GM12878 (cell line): ENCODE results near the gene GOLGA2. TPM values are rescaled to one million over a fixed set of nuclear protein-coding genes. Genes with fewer than 3 reads are reported as not detected.
A peak's percentile ranks its signal among the peaks of the same experiment; 100 is the strongest.

Source experiments
- ATAC-seq: fragments of 200-7000 bp; cut with Tn5 transposase; 3 replicates; pipeline ENCODE4 v1.9.1; 2020; ENCODE audit warnings: mild to moderate bottlenecking, moderate library complexity
- BruUV-seq: library from RNA; stranded (reverse); fragments of 400-500 nt; replicated peaks from 2 replicates; lab custom pipeline; 2021; lab: Mats Ljungman, UMichigan
- CTCF ChIA-PET: fragments of 300-600 bp; sonication (Branson Sonifier 250); formaldehyde crosslinking; extraction: SDS; loops from one replicate; lab custom pipeline; 2021; ENCODE audit warnings: inconsistent platforms; lab: Yijun Ruan, JAX
- POLR2A ChIA-PET: fragments of 350-600 bp; formaldehyde crosslinking; extraction: SDS; loops from one replicate; lab custom pipeline; 2021; ENCODE audit warnings: inconsistent platforms; lab: Charles Lee
- RAD21 ChIA-PET: fragments of 300-600 bp; sonication (Branson Sonifier 250); formaldehyde crosslinking; loops from one replicate; lab custom pipeline; 2023; ENCODE audit warnings: antibody characterized with exemption; ENCODE audit not compliant: unreplicated experiment; lab: Charles Lee
- SMC1A ChIA-PET: fragments of 300-600 bp; sonication (Branson Sonifier 250); formaldehyde crosslinking; loops from one replicate; lab custom pipeline; 2023; ENCODE audit not compliant: unreplicated experiment, uncharacterized antibody; lab: Charles Lee
- DNase-seq: peaks from one replicate; pipeline ENCODE4 v3.0.0-alpha.2; 2011; ENCODE audit warnings: low read depth, low spot score
- FAIRE-seq: peaks from 3 replicates; lab custom pipeline; 2011; peaks lifted over from hg19 to GRCh38; lab: Jason Lieb, UNC
- H2AFZ ChIP-seq: 2 replicates; pipeline ENCODE4 v1.6.0; 2011; ENCODE audit warnings: low read depth, low read length, control low read depth; ENCODE audit not compliant: control insufficient read depth
- H3K27ac ChIP-seq: 2 replicates; pipeline ENCODE4 v1.5.1; 2011; ENCODE audit warnings: control low read depth; ENCODE audit not compliant: control insufficient read depth, insufficient read depth
- H3K27me3 ChIP-seq, 2 experiments: replicated peaks in 1 of 2; 2 replicates each; pipeline versions ENCODE4 v1.6.0 to v1.6.1; 2011; ENCODE audit warnings: low read length in 1 of 2; ENCODE audit not compliant: control insufficient read depth in 2 of 2, insufficient read depth in 2 of 2
- H3K36me3 ChIP-seq, 2 experiments: 2 replicates each; pipeline ENCODE4 v1.5.1; 2011; ENCODE audit warnings: low read length in 1 of 2; ENCODE audit not compliant: control insufficient read depth in 2 of 2, insufficient read depth in 2 of 2
- H3K4me1 ChIP-seq: 2 replicates; pipeline ENCODE4 v1.6.1; 2011; ENCODE audit warnings: mild to moderate bottlenecking, low read length, moderate library complexity, mixed read lengths; ENCODE audit not compliant: control insufficient read depth, insufficient read depth
- H3K4me2 ChIP-seq: 2 replicates; pipeline ENCODE4 v1.6.0; 2011; ENCODE audit warnings: control low read depth; ENCODE audit not compliant: control insufficient read depth, insufficient read depth
- H3K4me3 ChIP-seq: fragments of 200-600 bp; sonication (generic); 2 replicates; pipeline ENCODE4 v1.5.1; 2016
- H3K79me2 ChIP-seq: 2 replicates; pipeline ENCODE4 v1.6.0; 2011; ENCODE audit warnings: low read length; ENCODE audit not compliant: control insufficient read depth, insufficient read depth
- H3K9ac ChIP-seq: 2 replicates; pipeline ENCODE4 v1.8.0; 2011; ENCODE audit warnings: low read length, control low read depth, mixed read lengths; ENCODE audit not compliant: control insufficient read depth, insufficient read depth
- H3K9me3 ChIP-seq: replicated peaks from 3 replicates; pipeline ENCODE4 v1.5.1; 2011; ENCODE audit warnings: mild to moderate bottlenecking, low read length; ENCODE audit not compliant: control insufficient read depth, insufficient read depth
- H4K20me1 ChIP-seq: 2 replicates; pipeline ENCODE4 v1.6.0; 2011; ENCODE audit not compliant: control insufficient read depth, insufficient read depth
- MYB ChIP-seq: fragments of 150-350 bp; IDR thresholded peaks from 2 replicates; pipeline ENCODE4 v1.6.1; 2014; ENCODE audit warnings: mild to moderate bottlenecking, low read depth, low read length, borderline replicate concordance
- MYC ChIP-seq: IDR thresholded peaks from 2 replicates; pipeline ENCODE4 v1.6.1; 2011; ENCODE audit warnings: mild to moderate bottlenecking, low read length, moderate library complexity, inconsistent platforms; ENCODE audit not compliant: insufficient read depth, insufficient replicate concordance, insufficient read length, severe bottlenecking
- POLR2AphosphoS5 ChIP-seq: IDR thresholded peaks from 2 replicates; pipeline ENCODE4 v1.6.1; 2011; ENCODE audit warnings: mild to moderate bottlenecking, low read length, inconsistent platforms
- RBBP5 ChIP-seq: fragments of 200-600 bp; sonication (generic); conservative IDR thresholded peaks from 2 replicates; pipeline ENCODE4 v1.6.1; 2016
- SPI1 ChIP-seq: IDR thresholded peaks from 2 replicates; pipeline ENCODE4 v1.6.1; 2011; ENCODE audit warnings: low read depth, mild to moderate bottlenecking, low read length, moderate library complexity, borderline replicate concordance; ENCODE audit not compliant: insufficient read depth
- SUPT20H ChIP-seq: IDR thresholded peaks from 2 replicates; pipeline ENCODE4 v1.6.1; 2011; ENCODE audit warnings: low read depth, mild to moderate bottlenecking, low read length, moderate library complexity, borderline replicate concordance; ENCODE audit not compliant: control insufficient read depth
- ZNF217 ChIP-seq: fragments of 450-650 bp; IDR thresholded peaks from 2 replicates; pipeline ENCODE4 v1.6.1; 2017; ENCODE audit warnings: antibody characterized with exemption, mild to moderate bottlenecking
- WGBS: methylation state at CpG from one replicate; pipeline ENCODE4 v1.1.6; 2016; ENCODE audit warnings: low lambda C conversion rate; ENCODE audit not compliant: insufficient replicate concordance, insufficient coverage; ENCODE audit errors: missing lambda C conversion rate; 5-methylcytosine and 5-hydroxymethylcytosine counted together
- in situ Hi-C: fragments of 300-500 bp; cut with MboI; formaldehyde crosslinking; loops from 9 replicates; pipeline ENCODE4 v1.14.3; 2018; ENCODE audit warnings: mixed read lengths
- intact Hi-C: fragments of 100-400 bp; cut with micrococcal nuclease; formaldehyde crosslinking; loops from one replicate; pipeline ENCODE4 v1.14.2; 2022; ENCODE audit not compliant: unreplicated experiment
- polyA plus RNA-seq, 11 experiments: library from polyadenylated mRNA; depleted of rRNA in 4 of 11; unstranded in 6 of 11; stranded (reverse) in 5 of 11; fragments of >200 nt; fragmentation: Nextera tagmentation in 4 of 11; fragmentation: Illumina TruSeq in 1 of 11; extraction: Ambion mirVana in 4 of 11; extraction: Trizol in 1 of 11; gene quantifications; 1 replicate in 1 of 11; 2 replicates in 10 of 11; pipeline versions ENCODE4 v1.2.1 to v1.2.3, GENCODE V29; 2011 to 2016; ENCODE audit warnings: inconsistent platforms in 2 of 11, missing spikeins in 2 of 11, low read depth in 1 of 11
- total RNA-seq, 4 experiments: library from RNA; depleted of rRNA in 3 of 4; stranded (reverse); fragments of >200 nt in 3 of 4; fragmentation: Illumina TruSeq in 1 of 4; extraction: Trizol in 1 of 4; gene quantifications; 2 replicates each; pipeline versions ENCODE4 v1.2.1 to v1.2.3, GENCODE V29; 2013 to 2021
- TF ChIP-seq, protein P1 (sequence below): fragments of 450-650 bp; IDR thresholded peaks from 2 replicates; pipeline ENCODE4 v1.6.1; 2017; ENCODE audit warnings: mild to moderate bottlenecking, moderate library complexity

GOLGA2 gene
- total and polyA plus RNA-seq, 10 of the 15 experiments (the other 5 are each of a cell fraction or from before 2014, with no cell fraction given) = 5.9 to 32.6 (median 19.7) TPM

DNA sequence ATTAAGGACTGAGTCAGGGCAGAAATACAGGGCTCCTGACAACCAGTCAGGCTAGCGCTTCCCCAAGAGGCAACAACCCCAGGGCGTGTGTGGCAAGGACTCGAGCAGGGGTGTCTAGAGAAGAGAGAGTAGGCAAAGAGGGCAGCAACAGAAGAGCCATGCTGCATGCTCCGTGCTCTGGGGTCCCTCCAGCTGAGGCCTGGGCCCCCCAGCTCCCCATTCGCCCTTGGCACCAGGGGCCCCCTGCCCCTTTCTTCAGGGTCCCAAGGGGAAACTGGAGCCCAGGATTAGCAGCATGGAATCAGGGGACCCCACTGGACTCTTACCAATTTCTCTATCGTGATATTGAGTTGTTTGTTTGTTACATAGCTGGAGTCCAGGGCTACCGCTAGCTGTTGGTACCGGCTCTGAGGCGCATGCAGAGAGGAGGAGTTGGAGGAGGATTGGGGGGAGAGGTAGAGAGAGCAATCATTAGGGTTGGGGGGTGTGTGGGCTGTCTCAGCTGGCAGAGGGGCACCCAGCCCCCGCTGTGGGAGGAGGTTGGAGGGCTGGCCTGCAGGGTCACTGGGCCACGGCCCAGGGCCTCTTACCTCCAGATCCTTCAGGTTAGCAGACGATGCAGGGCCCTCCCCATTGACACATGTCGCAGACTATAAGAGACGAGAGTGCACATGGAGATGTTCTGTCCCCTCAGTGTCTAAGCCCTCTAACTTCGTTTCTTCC is 8.8 kb downstream of the GOLGA2 start:
- Histone ChIP-seq H3K27ac (no peak overlapping the region), H3K27me3 (no peaks in the 10 kb centered on the region), H3K4me2 (no peak overlapping the region), H2AFZ (no peak overlapping the region), H4K20me1 (no peaks in the 10 kb centered on the region), H3K4me1 (no peaks in the 10 kb centered on the region), H3K9me3 (no peaks in the 10 kb centered on the region), H3K79me2 (no peaks in the 10 kb centered on the region), H3K36me3 (peaks cover 2 to 10% of the 10 kb centered on the region in 2 experiments; a peak in 3 of 4 replicates), H3K9ac (no peak overlapping the region), H3K4me3 (no peak overlapping the region)
- no peak for FAIRE-seq
- RAD21 ChIA-PET = no interaction called here
- CTCF ChIA-PET = no interaction called here
- ATAC-seq = no peak
- WGBS = 92% methylated on average over 15 of the region's 15 CpGs
- POLR2A ChIA-PET = interaction anchor here (0.5 kb wide), 1 partner anchor 17 kb away, joined by 3 read pairs; no protein-coding TSS in a partner anchor
- BruUV-seq = no TSS peak
- TF ChIP-seq POLR2AphosphoS5 (peak; percentile 35; the same call in 1 of the 2 replicates), SUPT20H (no peak), RBBP5 (no peak), SPI1 (no peak)
- intact Hi-C loops = no loop called here
- no peak for DNase-seq
- in situ Hi-C loops = no loop called here
- SMC1A ChIA-PET = no interaction called here

GRCh38 chr9:128265348-128265847 is 10.4 kb downstream of the GOLGA2 start:
- CTCF ChIA-PET = interaction anchor here (1.5 kb wide), 1 partner anchor 10 kb away, joined by 4 read pairs; no protein-coding TSS in a partner anchor
- no peak overlapping the region for H3K4me3 ChIP-seq
- WGBS = 97% methylated on average over 10 of the region's 10 CpGs
- RAD21 ChIA-PET = no interaction called here
- no peaks in the 10 kb centered on the region for H4K20me1 ChIP-seq
- H3K4me1 ChIP-seq = no peaks in the 10 kb centered on the region
- in situ Hi-C loops (no loop called here), intact Hi-C loops (no loop called here)
- H3K79me2 ChIP-seq = no peaks in the 10 kb centered on the region
- no peak overlapping the region for H2AFZ ChIP-seq
- no peak overlapping the region for H3K9ac ChIP-seq
- SMC1A ChIA-PET = no interaction called here
- POLR2A ChIA-PET = no interaction called here
- no peaks in the 10 kb centered on the region for H3K27me3 ChIP-seq
- TF ChIP-seq, protein P1, sequence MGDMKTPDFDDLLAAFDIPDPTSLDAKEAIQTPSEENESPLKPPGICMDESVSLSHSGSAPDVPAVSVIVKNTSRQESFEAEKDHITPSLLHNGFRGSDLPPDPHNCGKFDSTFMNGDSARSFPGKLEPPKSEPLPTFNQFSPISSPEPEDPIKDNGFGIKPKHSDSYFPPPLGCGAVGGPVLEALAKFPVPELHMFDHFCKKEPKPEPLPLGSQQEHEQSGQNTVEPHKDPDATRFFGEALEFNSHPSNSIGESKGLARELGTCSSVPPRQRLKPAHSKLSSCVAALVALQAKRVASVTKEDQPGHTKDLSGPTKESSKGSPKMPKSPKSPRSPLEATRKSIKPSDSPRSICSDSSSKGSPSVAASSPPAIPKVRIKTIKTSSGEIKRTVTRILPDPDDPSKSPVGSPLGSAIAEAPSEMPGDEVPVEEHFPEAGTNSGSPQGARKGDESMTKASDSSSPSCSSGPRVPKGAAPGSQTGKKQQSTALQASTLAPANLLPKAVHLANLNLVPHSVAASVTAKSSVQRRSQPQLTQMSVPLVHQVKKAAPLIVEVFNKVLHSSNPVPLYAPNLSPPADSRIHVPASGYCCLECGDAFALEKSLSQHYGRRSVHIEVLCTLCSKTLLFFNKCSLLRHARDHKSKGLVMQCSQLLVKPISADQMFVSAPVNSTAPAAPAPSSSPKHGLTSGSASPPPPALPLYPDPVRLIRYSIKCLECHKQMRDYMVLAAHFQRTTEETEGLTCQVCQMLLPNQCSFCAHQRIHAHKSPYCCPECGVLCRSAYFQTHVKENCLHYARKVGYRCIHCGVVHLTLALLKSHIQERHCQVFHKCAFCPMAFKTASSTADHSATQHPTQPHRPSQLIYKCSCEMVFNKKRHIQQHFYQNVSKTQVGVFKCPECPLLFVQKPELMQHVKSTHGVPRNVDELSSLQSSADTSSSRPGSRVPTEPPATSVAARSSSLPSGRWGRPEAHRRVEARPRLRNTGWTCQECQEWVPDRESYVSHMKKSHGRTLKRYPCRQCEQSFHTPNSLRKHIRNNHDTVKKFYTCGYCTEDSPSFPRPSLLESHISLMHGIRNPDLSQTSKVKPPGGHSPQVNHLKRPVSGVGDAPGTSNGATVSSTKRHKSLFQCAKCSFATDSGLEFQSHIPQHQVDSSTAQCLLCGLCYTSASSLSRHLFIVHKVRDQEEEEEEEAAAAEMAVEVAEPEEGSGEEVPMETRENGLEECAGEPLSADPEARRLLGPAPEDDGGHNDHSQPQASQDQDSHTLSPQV = no peak
- no peak for TF ChIP-seq MYC
- no peak for TF ChIP-seq ZNF217
- no peak for TF ChIP-seq MYB
- no peak overlapping the region for H3K27ac ChIP-seq
- peaks cover 0 to 14% of the 10 kb centered on the region in 2 experiments; a peak in 3 of 4 replicates for H3K36me3 ChIP-seq
- H3K9me3 ChIP-seq = no peaks in the 10 kb centered on the region
- no peak for FAIRE-seq
- no peak for ATAC-seq
- no peak for DNase-seq
- BruUV-seq = no TSS peak
- H3K4me2 ChIP-seq = no peak overlapping the region
